ENCODE measurements around the gene FBRS. TPM values are rescaled to one million over a fixed set of nuclear protein-coding genes. Genes with fewer than 3 reads are reported as not detected.

FBRS gene
- total and polyA plus RNA-seq, 2 of the 13 experiments (the other 11 are each of a cell fraction or from before 2014, with no cell fraction given), result 13.7 to 16.2 TPM

- TF ChIP-seq GATAD1 (CRISPR knock-in tag; IDR thresholded peaks at IDR 0.05), result no peak
- no peak for TF ChIP-seq ZNF253 (CRISPR knock-in tag; IDR thresholded peaks at IDR 0.05; ENCODE audit: borderline replicate concordance)
- TF ChIP-seq TEF (CRISPR knock-in tag; IDR thresholded peaks at IDR 0.05), result no peak
- TF ChIP-seq RFX3 (CRISPR knock-in tag; IDR thresholded peaks at IDR 0.05), result no peak
- TF ChIP-seq CREM (IDR thresholded peaks at IDR 0.05), result no peak
- TF ChIP-seq CREM (CRISPR knock-in tag; IDR thresholded peaks at IDR 0.05), result no peak
- no peak for TF ChIP-seq PCBP2 (optimal IDR thresholded peaks at IDR 0.05; ENCODE audit: low read depth, low read length, poor library complexity, severe bottlenecking)
- TF ChIP-seq EP300 (IDR thresholded peaks at IDR 0.05; ENCODE audit: low read depth in 2 of 2, low read length in 2 of 2), result no peak
- no peak for TF ChIP-seq EP300 (CRISPR knock-in tag; IDR thresholded peaks at IDR 0.05; ENCODE audit: borderline replicate concordance)
- no peak for TF ChIP-seq TRIM24 (CRISPR knock-in tag; IDR thresholded peaks at IDR 0.05)
These were observed 1.8 kb upstream of the FBRS start (continued) for GRCh38 chr16:30656388-30656787.

- FAIRE-seq (no peak), ATAC-seq (peak; percentile 1), DNase-seq (ENCODE audit: low spot score) (no peak)
- ChIA-PET POLR2A (interaction anchor here (0.8 kb wide), 1 partner anchor 23 kb away, joined by 3 read pairs; no protein-coding TSS in a partner anchor), CTCF (ENCODE audit: low intra/inter-chr PET ratio, low total read pairs) (interaction anchor here (1.4 kb wide), 1 partner anchor 29 kb away, joined by 4 read pairs; no protein-coding TSS in a partner anchor)
- Histone ChIP-seq H2AFZ (ENCODE audit: low read length) (no peak overlapping the region), H3K36me3 (replicated peaks in 1 of 2; ENCODE audit: control insufficient read depth in 1 of 2, insufficient read depth in 2 of 2, low read length in 2 of 2) (peaks cover 19 to 51% of the 10 kb centered on the region in 2 experiments), H3K9ac (ENCODE audit: insufficient read depth, low read depth, low read length) (peak overlapping the region; percentile 75), H3K27ac (ENCODE audit: extremely low read length, insufficient read depth, low read length) (peak overlapping the region; percentile 70), H3K4me1 (ENCODE audit: insufficient read depth, low read length) (peaks cover 37% of the 10 kb centered on the region), H4K20me1 (ENCODE audit: insufficient read depth, low read length) (peaks cover 23% of the 10 kb centered on the region; the same call in 1 of the 2 replicates), H3K27me3 (ENCODE audit: control insufficient read depth in 1 of 2, insufficient read depth in 2 of 2, low read length in 2 of 2) (no peaks in the 10 kb centered on the region; a peak in 1 of 5 replicates), H3K79me2 (ENCODE audit: insufficient read depth, low read length) (peaks cover 31% of the 10 kb centered on the region), H3K4me2 (ENCODE audit: low read depth, low read length) (peak overlapping the region; percentile 88), H3K4me3 (replicated peaks in 1 of 3; ENCODE audit: insufficient read depth in 1 of 3, low read depth in 2 of 3, low read length in 3 of 3) (peak overlapping the region; percentile 46 to 74 (median 50)), H3K9me3 (ENCODE audit: low read length) (no peaks in the 10 kb centered on the region)
- WGBS (ENCODE audit: low lambda C conversion rate), result 61% methylated on average over 24 of the region's 32 CpGs
- TSS peak; percentile 78 for BruUV-seq (replicated peaks)
- intact Hi-C loops (cut with micrococcal nuclease; ENCODE audit: unreplicated experiment) (loop anchor here (10.0 kb wide), 2 partner anchors 132 to 572 kb away; partner anchors contain the start of gene ZNF768), in situ Hi-C loops (cut with HindIII; ENCODE audit: extremely low pct_ligation_motif_present, low pct_unique_long_range_greater_than_20kb) (loop anchor here (25.0 kb wide), 1 partner anchor 845 kb away; the partner anchor contains the start of genes MAZ, MVP, PAGR1 and PRRT2)
- TF ChIP-seq MAFF (IDR thresholded peaks at IDR 0.05; ENCODE audit: low read depth, low read length) (no peak), TRIM22 (IDR thresholded peaks at IDR 0.05) (no peak), ZNF232 (CRISPR knock-in tag; IDR thresholded peaks at IDR 0.05; ENCODE audit: borderline replicate concordance) (0 out of 2 replicates have a peak, but pooled peaks have one; percentile 1), ATF7 (IDR thresholded peaks at IDR 0.05) (no peak), ATF7 (CRISPR knock-in tag; IDR thresholded peaks at IDR 0.05) (no peak; the same call in 1 of the 2 replicates), ZNF263 (CRISPR knock-in tag; IDR thresholded peaks at IDR 0.05) (no peak), MBNL3 (CRISPR knock-in tag; conservative IDR thresholded peaks at IDR 0.05) (no peak), HOXA9 (CRISPR knock-in tag; IDR thresholded peaks at IDR 0.05; ENCODE audit: borderline replicate concordance) (no peak), CCDC6 (CRISPR knock-in tag; IDR thresholded peaks at IDR 0.05) (no peak; the same call in 1 of the 2 replicates), ZNF564 (CRISPR knock-in tag; IDR thresholded peaks at IDR 0.05) (no peak)
These were observed 1.0 kb upstream of the FBRS start for GRCh38 chr16:30656974-30657865.
